Mesendoderm (in vitro differentiated cells): ENCODE results near the gene RAB18. TPM values are rescaled to one million over a fixed set of nuclear protein-coding genes. Genes with fewer than 3 reads are reported as not detected.

Experiments
- DNase-seq: peaks from one replicate; pipeline ENCODE4 v3.0.0; 2013
- H2AK5ac ChIP-seq: 2 replicates; pipeline ENCODE4 v1.6.1; 2013; ENCODE audit warnings: low read length, inconsistent platforms
- H2BK120ac ChIP-seq: 2 replicates; pipeline ENCODE4 v1.6.1; 2013; ENCODE audit warnings: low read depth, mild to moderate bottlenecking, low read length, moderate library complexity, mixed read lengths
- H2BK15ac ChIP-seq: replicated peaks from 2 replicates; pipeline ENCODE4 v1.6.1; 2013; ENCODE audit warnings: low read depth, mild to moderate bottlenecking, moderate library complexity
- H2BK5ac ChIP-seq: 2 replicates; pipeline ENCODE4 v1.6.1; 2013; ENCODE audit warnings: low read length, inconsistent platforms
- H3K18ac ChIP-seq: 2 replicates; pipeline ENCODE4 v1.6.1; 2013; ENCODE audit warnings: mild to moderate bottlenecking, low read length, mixed read lengths
- H3K23ac ChIP-seq: one replicate; pipeline ENCODE4 v1.6.1; 2013; ENCODE audit warnings: low read length
- H3K27ac ChIP-seq: 2 replicates; pipeline ENCODE4 v1.5.1; 2013; ENCODE audit warnings: low read depth, mild to moderate bottlenecking, inconsistent platforms, low read length, moderate library complexity
- H3K27me3 ChIP-seq: 2 replicates; pipeline ENCODE4 v1.6.1; 2013; ENCODE audit warnings: low read length, control low read depth, mild to moderate bottlenecking, inconsistent platforms; ENCODE audit not compliant: insufficient read depth, poor library complexity
- H3K36me3 ChIP-seq: 2 replicates; pipeline ENCODE4 v1.6.1; 2013; ENCODE audit warnings: low read length, inconsistent platforms; ENCODE audit not compliant: control insufficient read depth, insufficient read depth
- H3K4ac ChIP-seq: one replicate; pipeline ENCODE4 v1.6.1; 2013; ENCODE audit warnings: low read depth, mild to moderate bottlenecking, low read length, moderate library complexity
- H3K4me1 ChIP-seq: 2 replicates; pipeline ENCODE4 v1.6.1; 2013; ENCODE audit warnings: low read depth, low read length, inconsistent platforms; ENCODE audit not compliant: control insufficient read depth
- H3K4me2 ChIP-seq: 2 replicates; pipeline ENCODE4 v1.6.1; 2013; ENCODE audit warnings: low read length
- H3K4me3 ChIP-seq: 2 replicates; pipeline ENCODE4 v1.5.1; 2013; ENCODE audit warnings: mild to moderate bottlenecking, low read length
- H3K56ac ChIP-seq: one replicate; pipeline ENCODE4 v1.6.1; 2013; ENCODE audit warnings: low read length
- H3K79me1 ChIP-seq: 2 replicates; pipeline ENCODE4 v1.6.1; 2013; ENCODE audit warnings: low read length, inconsistent platforms
- H3K79me2 ChIP-seq: 2 replicates; pipeline ENCODE4 v1.6.1; 2013; ENCODE audit warnings: mild to moderate bottlenecking, low read length; ENCODE audit not compliant: control insufficient read depth, insufficient read depth
- H3K9ac ChIP-seq: 2 replicates; pipeline ENCODE4 v1.6.1; 2013; ENCODE audit warnings: low read length, inconsistent platforms
- H4K5ac ChIP-seq: one replicate; pipeline ENCODE4 v1.6.1; 2013; ENCODE audit warnings: low read length
- H4K8ac ChIP-seq: one replicate; pipeline ENCODE4 v1.6.1; 2013; ENCODE audit warnings: low read depth, mild to moderate bottlenecking, control low read depth, low read length, moderate library complexity
- WGBS: extraction: QIAGEN DNeasy Blood & Tissue Kit; methylation state at CpG from one replicate; pipeline ENCODE4 v1.1.7; 2013; ENCODE audit warnings: low lambda C conversion rate, missing lambda C conversion rate; ENCODE audit not compliant: insufficient coverage; ENCODE audit errors: extremely low coverage; 5-methylcytosine and 5-hydroxymethylcytosine counted together
- polyA plus RNA-seq, 2 experiments: library from polyadenylated mRNA; stranded (reverse); fragments of 200-250 nt; gene quantifications; one replicate each; pipeline ENCODE4 v1.2.3, GENCODE V29; 2013

RAB18 gene
- polyA plus RNA-seq (2013, experiment 1 of 2), result 84.1 TPM
- polyA plus RNA-seq (2013, experiment 2 of 2), result 82.3 TPM

DNA sequence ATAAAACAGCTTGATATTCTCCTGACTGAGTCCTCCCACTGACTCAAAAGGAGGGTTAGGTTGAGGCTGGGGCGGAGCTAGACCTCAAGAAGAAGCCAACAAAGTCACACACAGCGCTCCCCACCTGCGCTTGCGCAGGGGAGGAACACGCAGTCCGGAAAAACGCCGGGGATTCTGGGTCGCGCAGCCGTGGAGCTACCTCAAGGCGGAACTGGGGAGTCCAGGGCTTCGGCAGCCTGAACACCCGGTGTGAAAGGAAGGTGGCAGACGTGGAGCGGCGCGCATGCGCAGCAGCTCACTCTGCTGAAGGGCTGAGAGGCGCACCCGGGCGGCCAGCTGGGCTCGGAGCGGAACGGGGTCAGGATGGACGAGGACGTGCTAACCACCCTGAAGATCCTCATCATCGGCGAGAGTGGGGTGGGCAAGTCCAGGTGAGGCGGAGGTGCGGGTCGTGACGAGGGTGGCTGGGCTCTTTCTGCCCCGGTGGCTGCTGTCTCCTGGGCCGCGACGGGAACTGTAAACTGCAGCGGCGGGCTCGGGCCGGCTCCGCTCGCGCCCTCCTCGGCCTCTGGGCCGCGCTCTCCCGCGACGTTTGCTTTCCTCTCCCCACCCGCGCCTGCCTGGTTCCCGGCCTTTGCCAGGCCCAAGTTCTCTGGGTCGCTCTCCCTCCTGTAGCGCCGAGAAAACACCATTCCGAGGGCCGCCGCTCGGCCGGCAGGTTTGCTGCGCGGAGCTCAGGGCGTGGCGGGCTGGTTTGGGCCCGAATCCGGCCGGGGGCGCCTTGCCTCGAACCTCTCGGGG is at the start of gene RAB18:
Gene RAB18, plus strand, starts transcription at position 298 of the 801 bp plus-strand sequence. Its CDS starts 66 bp downstream, at position 364.
- DNase-seq, result peak; percentile 99
- peak within 1 kb of the TSS; percentile 92 for H3K9ac ChIP-seq
- H3K4me3 ChIP-seq, result peak within 1 kb of the TSS; percentile 91
- no peaks in the 10 kb centered on the region for H3K36me3 ChIP-seq
- peak within 1 kb of the TSS; percentile 60 for H3K27ac ChIP-seq
- H2BK5ac ChIP-seq, result peak within 1 kb of the TSS; percentile 59
- no peaks in the 10 kb centered on the region for H3K4me1 ChIP-seq
- peak within 1 kb of the TSS; percentile 34 for H3K18ac ChIP-seq
- peak within 1 kb of the TSS; percentile 95 for H3K23ac ChIP-seq
- no peak within 1 kb of the TSS for H2BK15ac ChIP-seq
- H2BK120ac ChIP-seq, result no peak within 1 kb of the TSS
- H2AK5ac ChIP-seq, result no peak within 1 kb of the TSS
- no peaks in the 10 kb centered on the region for H3K27me3 ChIP-seq
- no peaks in the 10 kb centered on the region for H3K79me1 ChIP-seq
- peaks cover 33% of the 10 kb centered on the region for H3K79me2 ChIP-seq
- H3K4me2 ChIP-seq, result peak within 1 kb of the TSS; percentile 71
- H3K56ac ChIP-seq, result peak within 1 kb of the TSS; percentile 99
- no peak within 1 kb of the TSS for H4K5ac ChIP-seq
- no peak within 1 kb of the TSS for H4K8ac ChIP-seq
- no CpG with 5 or more reads among the region's 71 CpGs for WGBS
- peak within 1 kb of the TSS; percentile 94 for H3K4ac ChIP-seq

DNA sequence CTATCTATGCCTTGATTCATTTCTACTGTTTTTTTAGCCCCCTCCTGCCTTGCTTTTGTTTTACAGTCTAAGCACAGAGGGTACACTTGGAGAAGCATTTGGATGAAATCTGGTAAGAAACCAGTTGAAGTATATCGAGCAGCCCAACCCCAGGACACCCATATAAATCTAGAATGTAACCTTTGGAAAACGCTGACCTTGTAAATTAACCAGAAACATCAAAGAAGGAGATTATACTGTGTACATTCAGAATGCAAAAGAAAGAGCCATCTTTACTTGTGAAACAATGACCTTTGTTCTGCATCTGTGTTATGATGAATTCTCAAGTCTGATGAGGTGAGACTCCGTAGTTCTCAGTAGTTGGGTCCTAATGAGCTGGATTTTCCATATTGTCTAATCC is 49.3 kb upstream of the RAB18 start:
- no peak for DNase-seq
- Histone ChIP-seq H3K18ac (no peak overlapping the region), H3K9ac (no peak overlapping the region), H3K23ac (no peak overlapping the region), H3K36me3 (no peaks in the 10 kb centered on the region), H2BK120ac (no peak overlapping the region), H3K4me2 (no peak overlapping the region), H2BK15ac (peak overlapping the region; percentile 98), H3K4me1 (no peaks in the 10 kb centered on the region), H3K79me2 (no peaks in the 10 kb centered on the region), H3K27me3 (no peaks in the 10 kb centered on the region), H4K8ac (no peak overlapping the region), H3K79me1 (no peaks in the 10 kb centered on the region), H3K56ac (no peak overlapping the region), H3K4ac (no peak overlapping the region), H4K5ac (no peak overlapping the region), H2BK5ac (no peak overlapping the region), H3K27ac (no peak overlapping the region), H3K4me3 (no peak overlapping the region), H2AK5ac (no peak overlapping the region)
- no CpG with 5 or more reads among the region's 3 CpGs for WGBS

DNA sequence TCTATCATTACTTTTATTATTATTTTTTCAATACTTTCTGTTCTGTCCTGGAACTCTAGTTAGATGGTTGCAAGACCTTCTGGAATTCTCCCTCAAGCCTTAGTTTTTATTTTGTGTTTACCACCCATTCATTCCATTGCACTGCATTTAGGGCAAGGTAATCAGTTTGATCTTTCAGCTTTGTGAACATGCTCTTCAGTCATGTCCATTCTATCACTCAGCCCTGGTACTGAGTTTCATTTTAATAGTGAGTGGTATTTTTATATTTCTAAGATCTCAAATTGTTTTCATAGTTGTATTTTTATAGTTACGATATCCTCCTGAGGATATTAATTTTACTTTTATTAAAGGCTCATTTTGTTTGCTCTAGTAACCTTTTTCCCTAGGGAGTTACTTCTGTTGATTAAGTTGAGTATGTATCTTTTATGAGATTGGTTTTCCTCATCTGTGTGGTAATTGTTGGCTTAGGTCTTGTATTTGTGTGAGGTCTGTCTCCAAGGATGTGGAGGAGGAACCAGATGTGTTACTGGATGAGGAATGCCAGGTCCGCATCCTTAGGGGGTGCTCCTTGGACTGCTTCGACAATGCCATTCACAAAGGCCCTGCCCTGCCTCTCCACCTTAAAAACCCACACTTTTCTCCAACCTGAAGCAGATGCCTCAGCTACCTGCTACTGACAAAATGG is 46.7 kb upstream of the RAB18 start:
- no peak for DNase-seq
- Histone ChIP-seq H2AK5ac (no peak overlapping the region), H4K8ac (no peak overlapping the region), H3K4me3 (no peak overlapping the region), H2BK15ac (no peak overlapping the region), H3K4me1 (no peaks in the 10 kb centered on the region), H3K56ac (no peak overlapping the region), H3K36me3 (no peaks in the 10 kb centered on the region), H3K79me2 (no peaks in the 10 kb centered on the region), H4K5ac (no peak overlapping the region), H3K4me2 (no peak overlapping the region), H3K18ac (no peak overlapping the region), H3K27ac (no peak overlapping the region), H2BK5ac (no peak overlapping the region), H3K4ac (no peak overlapping the region), H3K79me1 (no peaks in the 10 kb centered on the region), H3K23ac (no peak overlapping the region), H2BK120ac (no peak overlapping the region), H3K27me3 (no peaks in the 10 kb centered on the region), H3K9ac (no peak overlapping the region)
- WGBS, result no CpG with 5 or more reads among the region's 3 CpGs

DNA sequence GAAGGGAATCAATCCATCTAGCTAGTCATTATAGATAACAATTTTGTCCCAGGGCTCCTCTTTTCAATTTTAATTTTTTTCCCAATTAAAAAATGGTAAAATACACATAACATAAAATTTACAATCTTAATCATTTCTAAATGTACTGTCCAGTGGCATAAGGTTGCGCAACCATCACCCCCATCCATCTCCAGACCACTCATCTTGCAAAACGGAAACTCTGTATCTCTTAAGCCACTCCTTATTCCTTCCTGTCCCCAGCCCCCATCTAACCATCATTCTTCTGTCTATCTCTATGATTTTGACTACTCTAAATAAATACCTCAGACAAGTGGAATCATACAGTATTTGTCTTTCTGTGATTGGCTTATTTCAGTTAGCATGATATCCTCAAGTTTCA is 46.1 kb upstream of the RAB18 start:
- Histone ChIP-seq H3K79me2 (no peaks in the 10 kb centered on the region), H3K4me3 (no peak overlapping the region), H3K56ac (no peak overlapping the region), H3K27ac (no peak overlapping the region), H2AK5ac (no peak overlapping the region), H2BK120ac (no peak overlapping the region), H2BK5ac (no peak overlapping the region), H3K79me1 (no peaks in the 10 kb centered on the region), H3K36me3 (no peaks in the 10 kb centered on the region), H3K27me3 (no peaks in the 10 kb centered on the region), H3K4me1 (no peaks in the 10 kb centered on the region), H3K4ac (no peak overlapping the region), H3K4me2 (no peak overlapping the region), H3K9ac (no peak overlapping the region), H4K5ac (no peak overlapping the region), H3K23ac (no peak overlapping the region), H2BK15ac (no peak overlapping the region), H3K18ac (no peak overlapping the region), H4K8ac (no peak overlapping the region)
- whole genome bisulfite sequencing, result no CpG with 5 or more reads among the region's 2 CpGs
- no peak for DNase-seq

DNA sequence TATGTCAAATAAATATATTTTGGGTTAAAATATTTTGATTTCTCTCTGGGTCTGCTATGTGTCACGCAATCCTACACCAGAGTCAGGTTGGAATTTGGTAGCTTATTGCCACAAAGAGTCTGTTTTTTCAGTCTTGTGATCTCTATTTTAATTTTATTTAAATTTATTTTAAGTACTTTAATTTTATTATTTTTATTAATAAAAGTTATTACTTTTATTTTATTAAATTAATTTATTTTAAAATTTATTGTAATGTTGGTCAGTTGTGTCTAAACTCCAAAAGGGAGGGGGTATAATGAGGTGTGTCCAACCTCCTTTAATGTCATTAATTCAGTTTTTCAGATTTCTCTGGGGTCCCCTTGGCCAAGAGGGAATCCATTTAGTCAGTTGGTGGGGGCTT is 42.8 kb upstream of the RAB18 start:
- Histone ChIP-seq H3K4me3 (no peak overlapping the region), H3K36me3 (no peaks in the 10 kb centered on the region), H3K56ac (no peak overlapping the region), H3K4me2 (no peak overlapping the region), H4K8ac (no peak overlapping the region), H2BK15ac (no peak overlapping the region), H4K5ac (no peak overlapping the region), H3K4ac (no peak overlapping the region), H3K79me1 (no peaks in the 10 kb centered on the region), H3K18ac (peak overlapping the region; percentile 68), H3K79me2 (no peaks in the 10 kb centered on the region), H3K27me3 (no peaks in the 10 kb centered on the region), H3K9ac (no peak overlapping the region), H3K23ac (no peak overlapping the region), H3K4me1 (peaks cover 7% of the 10 kb centered on the region), H2AK5ac (no peak overlapping the region), H3K27ac (no peak overlapping the region), H2BK120ac (no peak overlapping the region), H2BK5ac (no peak overlapping the region)
- no peak for DNase-seq
- WGBS, result no CpG with 5 or more reads among the region's 1 CpG
